Endothelial cell of umbilical vein (primary cell): Measurements from ENCODE around the gene SEPTIN14. TPM values are rescaled to one million over a fixed set of nuclear protein-coding genes. Genes with fewer than 3 reads are reported as not detected.

ENCODE experiments used
- BruUV-seq: library from RNA; stranded (reverse); fragments of 400-500 nt; replicated peaks from 2 replicates; lab custom pipeline; 2021; lab: Mats Ljungman, UMichigan
- CTCF ChIA-PET: fragments of 300-600, 350-600 bp; sonication (Branson Sonifier 250); formaldehyde crosslinking; loops from one replicate; lab custom pipeline; 2021; ENCODE audit warnings: antibody characterized with exemption, inconsistent platforms; lab: Charles Lee
- POLR2A ChIA-PET: fragments of 300-600, 350-600 bp; sonication (Branson Sonifier 250); formaldehyde crosslinking; loops from one replicate; lab custom pipeline; 2021; ENCODE audit warnings: antibody characterized with exemption, inconsistent platforms; lab: Charles Lee
- DNase-seq: peaks from one replicate; pipeline ENCODE4 v3.0.0-alpha.2; 2011; ENCODE audit warnings: low read depth, low spot score
- FAIRE-seq: peaks from 2 replicates; lab custom pipeline; 2011; peaks lifted over from hg19 to GRCh38; lab: Jason Lieb, UNC
- H2AFZ ChIP-seq: 2 replicates; pipeline ENCODE4 v1.6.0; 2012; ENCODE audit warnings: low read depth, low read length, control low read depth, inconsistent platforms
- H3K27ac ChIP-seq: 2 replicates; pipeline ENCODE4 v1.5.1; 2011; ENCODE audit warnings: low read depth, mild to moderate bottlenecking, control low read depth, low read length, moderate library complexity; ENCODE audit not compliant: insufficient read depth
- H3K27me3 ChIP-seq, 2 experiments: 2 replicates each; pipeline versions ENCODE4 v1.6.0 to v1.6.1; 2011; ENCODE audit warnings: low read length in 2 of 2, mixed read lengths in 1 of 2; ENCODE audit not compliant: control insufficient read depth in 2 of 2, insufficient read depth in 2 of 2
- H3K36me3 ChIP-seq, 2 experiments: 2 replicates in 1 of 2; 3 replicates in 1 of 2; pipeline ENCODE4 v1.5.1; 2011; ENCODE audit warnings: low read length in 2 of 2, mild to moderate bottlenecking in 1 of 2, moderate library complexity in 1 of 2; ENCODE audit not compliant: control insufficient read depth in 2 of 2, insufficient read depth in 2 of 2; ENCODE audit errors: extremely low read depth in 1 of 2
- H3K4me1 ChIP-seq: 3 replicates; pipeline ENCODE4 v1.5.1; 2011; ENCODE audit warnings: mild to moderate bottlenecking, low read length; ENCODE audit not compliant: control insufficient read depth, insufficient read depth; ENCODE audit errors: extremely low read depth
- H3K4me2 ChIP-seq: 2 replicates; pipeline ENCODE4 v1.6.1; 2011; ENCODE audit warnings: low read length, control low read depth, mixed read lengths; ENCODE audit not compliant: insufficient read depth
- H3K4me3 ChIP-seq, 3 experiments: fragments of 200-600 bp in 1 of 3; sonication (generic), shearing (Covaris generic) in 1 of 3; replicated peaks in 1 of 3; 2 replicates each; pipeline ENCODE4 v1.5.1; 2011 to 2016; ENCODE audit warnings: control low read depth in 3 of 3, low read length in 3 of 3, mild to moderate bottlenecking in 2 of 3, inconsistent platforms in 1 of 3, low read depth in 1 of 3, moderate library complexity in 1 of 3; ENCODE audit not compliant: insufficient read depth in 1 of 3
- H3K79me2 ChIP-seq: 2 replicates; pipeline ENCODE4 v1.6.0; 2012; ENCODE audit warnings: low read length, inconsistent platforms; ENCODE audit not compliant: control insufficient read depth, insufficient read depth
- H3K9ac ChIP-seq: replicated peaks from 2 replicates; pipeline ENCODE3; 2011; ENCODE audit warnings: low read length, control low read depth; ENCODE audit not compliant: insufficient read depth; ENCODE audit errors: extremely low read depth
- H3K9me1 ChIP-seq: replicated peaks from 3 replicates; pipeline ENCODE4 v1.6.0; 2011; ENCODE audit warnings: mild to moderate bottlenecking, low read length; ENCODE audit not compliant: control insufficient read depth, insufficient read depth; ENCODE audit errors: extremely low read depth
- H3K9me3 ChIP-seq: replicated peaks from 2 replicates; pipeline ENCODE4 v1.5.1; 2012; ENCODE audit warnings: low read length, inconsistent platforms; ENCODE audit not compliant: control insufficient read depth, insufficient read depth
- H4K20me1 ChIP-seq: replicated peaks from 2 replicates; pipeline ENCODE3; 2011; ENCODE audit warnings: mild to moderate bottlenecking, low read length; ENCODE audit not compliant: control insufficient read depth, insufficient read depth; ENCODE audit errors: extremely low read depth
- CTCF ChIP-seq, 2 donors: IDR thresholded peaks; 1 replicate in 1 of 2; 2 replicates in 1 of 2; pipeline ENCODE4 v1.5.1; 2011; ENCODE audit warnings: low read length in 2 of 2, mild to moderate bottlenecking in 2 of 2, moderate library complexity in 2 of 2, control low read depth in 1 of 2, inconsistent platforms in 1 of 2, low read depth in 1 of 2; ENCODE audit not compliant: insufficient read depth in 1 of 2; ENCODE audit errors: extremely low read depth in 1 of 2
- EZH2 ChIP-seq: IDR thresholded peaks from 2 replicates; pipeline ENCODE4 v1.6.1; 2012; ENCODE audit warnings: borderline replicate concordance, low read depth, mild to moderate bottlenecking, moderate library complexity, low read length, inconsistent platforms; ENCODE audit not compliant: severe bottlenecking
- FOS ChIP-seq: IDR thresholded peaks from 2 replicates; pipeline ENCODE4 v1.6.1; 2011; ENCODE audit warnings: mild to moderate bottlenecking, low read length, moderate library complexity, borderline replicate concordance; ENCODE audit not compliant: insufficient read depth
- GATA2 ChIP-seq: IDR thresholded peaks from 2 replicates; pipeline ENCODE4 v1.7.0; 2011; ENCODE audit warnings: low read depth, mild to moderate bottlenecking, moderate library complexity, mixed read lengths, low read length; ENCODE audit not compliant: insufficient read length, insufficient read depth
- JUN ChIP-seq: IDR thresholded peaks from 2 replicates; pipeline ENCODE4 v1.6.1; 2011; ENCODE audit warnings: borderline replicate concordance, low read depth; ENCODE audit not compliant: insufficient read length, insufficient read depth
- MAX ChIP-seq: IDR thresholded peaks from 2 replicates; pipeline ENCODE4 v1.6.1; 2011; ENCODE audit not compliant: insufficient read depth, insufficient read length
- MYC ChIP-seq: IDR thresholded peaks from one replicate; pipeline ENCODE4 v1.6.1; 2011; ENCODE audit warnings: mild to moderate bottlenecking, low read depth, low read length
- POLR2A ChIP-seq: IDR thresholded peaks from 2 replicates; pipeline ENCODE4 v1.6.1; 2012; ENCODE audit warnings: low read depth, mild to moderate bottlenecking, control low read depth, low read length
- POLR2AphosphoS5 ChIP-seq: IDR thresholded peaks from 2 replicates; pipeline ENCODE4 v1.6.1; 2012; ENCODE audit warnings: low read depth, mild to moderate bottlenecking, control low read depth, low read length, moderate library complexity; ENCODE audit not compliant: insufficient read depth
- dilution Hi-C: fragments of 300-500 bp; cut with MboI; formaldehyde crosslinking; loops from one replicate; pipeline ENCODE4 v1.15.0; 2019; ENCODE audit warnings: low sequenced_read_pairs; ENCODE audit not compliant: extremely low pct_ligation_motif_present
- intact Hi-C: fragments of 100-400 bp; cut with micrococcal nuclease; formaldehyde crosslinking; loops from one replicate; pipeline ENCODE4 v1.10.0; 2022
- polyA plus RNA-seq, 4 experiments: library from polyadenylated mRNA; depleted of rRNA in 3 of 4; stranded (reverse) in 3 of 4; unstranded in 1 of 4; fragments of >200 nt; gene quantifications; 2 replicates each; pipeline versions ENCODE4 v1.2.1 to v1.2.3, GENCODE V29; 2011 to 2012; ENCODE audit warnings: missing spikeins in 1 of 4
- total RNA-seq: library from RNA; stranded (reverse); gene quantifications from 2 replicates; pipeline ENCODE4 v1.2.3, GENCODE V29; 2021

The SEPTIN14 gene
- total and polyA plus RNA-seq, 2 donors (not counting 3 experiments of a cell fraction or from before 2014, with no cell fraction given) = not detected

GRCh38 chr7:55877308-55877707 lies 14.8 kb upstream of the SEPTIN14 start:
- ChIA-PET CTCF (no interaction called here), POLR2A (no interaction called here)
- Histone ChIP-seq H3K9me3 (no peaks in the 10 kb centered on the region), H3K4me3 (no peak overlapping the region), H3K9me1 (no peaks in the 10 kb centered on the region), H3K36me3 (no peaks in the 10 kb centered on the region), H3K9ac (no peak overlapping the region), H3K27ac (no peak overlapping the region), H2AFZ (no peak overlapping the region), H3K79me2 (no peaks in the 10 kb centered on the region), H4K20me1 (no peaks in the 10 kb centered on the region), H3K27me3 (no peaks in the 10 kb centered on the region), H3K4me1 (no peaks in the 10 kb centered on the region), H3K4me2 (no peak overlapping the region)
- intact Hi-C loops = no loop called here
- DNase-seq (no peak), FAIRE-seq (no peak)
- TF ChIP-seq MYC (no peak), GATA2 (no peak), EZH2 (no peak), FOS (no peak), JUN (no peak), MAX (no peak), CTCF (IDR thresholded peaks at IDR 0.05; ENCODE audit: extremely low read depth in 1 of 2, insufficient read depth in 1 of 2, low read depth in 1 of 2, low read length in 2 of 2) (no peak), POLR2A (no peak), POLR2AphosphoS5 (no peak)
- dilution Hi-C loops = no loop called here
- no TSS peak for BruUV-seq
